H9 (cell line): Measurements from ENCODE around the gene TMCC2. TPM values are rescaled to one million over a fixed set of nuclear protein-coding genes. Genes with fewer than 3 reads are reported as not detected.

Source experiments
- DNase-seq: peaks from one replicate; pipeline ENCODE4 v3.0.0-alpha.2; 2017
- H2AFZ ChIP-seq: one replicate; pipeline ENCODE4 v1.6.1; 2013; ENCODE audit warnings: mild to moderate bottlenecking, low read length, control low read depth, moderate library complexity
- H2AK5ac ChIP-seq: 2 replicates; pipeline ENCODE4 v1.6.1; 2013; ENCODE audit warnings: low read length, control low read depth, mixed read lengths; ENCODE audit not compliant: insufficient read length
- H2BK120ac ChIP-seq: one replicate; pipeline ENCODE4 v1.6.1; 2013; ENCODE audit warnings: low read depth, mild to moderate bottlenecking, low read length, control low read depth, inconsistent platforms; ENCODE audit not compliant: poor library complexity, severe bottlenecking
- H2BK12ac ChIP-seq: 2 replicates; pipeline ENCODE4 v1.6.1; 2013; ENCODE audit warnings: low read length, control low read depth, mixed read lengths, low read depth; ENCODE audit not compliant: insufficient read length
- H2BK15ac ChIP-seq: 2 replicates; pipeline ENCODE4 v1.6.1; 2013; ENCODE audit warnings: low read depth, low read length, control low read depth
- H2BK20ac ChIP-seq: one replicate; pipeline ENCODE4 v1.6.1; 2013; ENCODE audit warnings: low read depth, mild to moderate bottlenecking, low read length, control low read depth, inconsistent platforms; ENCODE audit not compliant: poor library complexity, severe bottlenecking
- H2BK5ac ChIP-seq: 2 replicates; pipeline ENCODE4 v1.6.1; 2013; ENCODE audit warnings: low read length, control low read depth, mixed read lengths; ENCODE audit not compliant: insufficient read length
- H3K14ac ChIP-seq: 2 replicates; pipeline ENCODE4 v1.6.1; 2013; ENCODE audit warnings: low read length, control low read depth; ENCODE audit not compliant: insufficient read depth
- H3K18ac ChIP-seq: 2 replicates; pipeline ENCODE4 v1.6.1; 2013; ENCODE audit warnings: low read depth, mild to moderate bottlenecking, mixed read lengths, low read length, control low read depth; ENCODE audit not compliant: insufficient read length
- H3K23ac ChIP-seq: 2 replicates; pipeline ENCODE4 v1.6.1; 2013; ENCODE audit warnings: low read length, control low read depth, mixed read lengths, low read depth; ENCODE audit not compliant: insufficient read length
- H3K23me2 ChIP-seq: 2 replicates; pipeline ENCODE4 v1.6.1; 2013; ENCODE audit warnings: low read depth, mild to moderate bottlenecking, mixed read lengths, low read length, control low read depth; ENCODE audit not compliant: insufficient read length, poor library complexity, severe bottlenecking
- H3K27ac ChIP-seq: 2 replicates; pipeline ENCODE4 v1.5.1; 2013; ENCODE audit warnings: low read length, control low read depth, mixed read lengths, low read depth; ENCODE audit not compliant: insufficient read length
- H3K27me3 ChIP-seq: 2 replicates; pipeline ENCODE4 v1.6.1; 2013; ENCODE audit warnings: low read length, control low read depth, inconsistent platforms; ENCODE audit not compliant: insufficient read depth
- H3K4ac ChIP-seq: 2 replicates; pipeline ENCODE4 v1.6.1; 2013; ENCODE audit warnings: low read depth, mild to moderate bottlenecking, control low read depth, inconsistent platforms, low read length, moderate library complexity
- H3K4me1 ChIP-seq: 2 replicates; pipeline ENCODE4 v1.6.1; 2013; ENCODE audit warnings: low read length, control low read depth, inconsistent platforms; ENCODE audit not compliant: insufficient read depth
- H3K4me2 ChIP-seq: 2 replicates; pipeline ENCODE4 v1.6.1; 2013; ENCODE audit warnings: low read length, control low read depth, mixed read lengths; ENCODE audit not compliant: insufficient read length, insufficient read depth
- H3K56ac ChIP-seq: 2 replicates; pipeline ENCODE4 v1.6.1; 2013; ENCODE audit warnings: low read depth, mild to moderate bottlenecking, mixed read lengths, low read length, control low read depth; ENCODE audit not compliant: insufficient read length
- H3K79me1 ChIP-seq: 2 replicates; pipeline ENCODE4 v1.6.1; 2013; ENCODE audit warnings: low read depth, mild to moderate bottlenecking, moderate library complexity, low read length, control low read depth, inconsistent platforms; ENCODE audit not compliant: insufficient read depth, poor library complexity, severe bottlenecking
- H3K79me2 ChIP-seq: 2 replicates; pipeline ENCODE4 v1.6.1; 2013; ENCODE audit warnings: low read length, control low read depth, inconsistent platforms; ENCODE audit not compliant: insufficient read depth
- H3K9ac ChIP-seq: 2 replicates; pipeline ENCODE4 v1.6.1; 2013; ENCODE audit warnings: low read length, control low read depth, mixed read lengths; ENCODE audit not compliant: insufficient read length; ENCODE audit errors: extremely low read depth
- H3K9me3 ChIP-seq: one replicate; pipeline ENCODE4 v1.6.1; 2013; ENCODE audit warnings: low read depth, low read length, inconsistent platforms; ENCODE audit not compliant: control insufficient read depth
- H3T11ph ChIP-seq: one replicate; pipeline ENCODE4 v1.6.1; 2013; ENCODE audit warnings: mild to moderate bottlenecking, low read length, control low read depth, inconsistent platforms
- H4K20me1 ChIP-seq: one replicate; pipeline ENCODE4 v1.6.1; 2013; ENCODE audit not compliant: control insufficient read depth, insufficient read length, insufficient read depth
- H4K5ac ChIP-seq: 2 replicates; pipeline ENCODE4 v1.6.1; 2013; ENCODE audit warnings: low read depth, mild to moderate bottlenecking, mixed read lengths, low read length, control low read depth; ENCODE audit not compliant: insufficient read length
- H4K8ac ChIP-seq: replicated peaks from 2 replicates; pipeline ENCODE4 v1.6.1; 2013; ENCODE audit warnings: low read length, control low read depth, mixed read lengths, low read depth; ENCODE audit not compliant: insufficient read length
- H4K91ac ChIP-seq: 2 replicates; pipeline ENCODE4 v1.6.1; 2013; ENCODE audit warnings: low read depth, mild to moderate bottlenecking, moderate library complexity, mixed read lengths, low read length, control low read depth; ENCODE audit not compliant: insufficient read length
- H3K27ac Mint-ChIP-seq, 3 experiments: 2 replicates in 2 of 3; 3 replicates in 1 of 3; pipeline ENCODE4 v1.8.0; 2020 to 2021; ENCODE audit warnings: mixed read lengths in 3 of 3, mild to moderate bottlenecking in 1 of 3, moderate library complexity in 1 of 3
- H3K27me3 Mint-ChIP-seq: 2 replicates; pipeline ENCODE4 v1.8.0; 2021; ENCODE audit warnings: low read depth, mild to moderate bottlenecking, moderate library complexity, mixed read lengths
- H3K36me3 Mint-ChIP-seq, 3 experiments: 2 replicates in 2 of 3; 3 replicates in 1 of 3; pipeline ENCODE4 v1.8.0; 2020 to 2021; ENCODE audit warnings: low read depth in 3 of 3, mixed read lengths in 3 of 3; ENCODE audit not compliant: insufficient read depth in 1 of 3
- H3K4me1 Mint-ChIP-seq, 2 experiments: 2 replicates each; pipeline ENCODE4 v1.8.0; 2020; ENCODE audit warnings: mixed read lengths in 2 of 2
- H3K4me3 Mint-ChIP-seq, 2 experiments: 2 replicates in 1 of 2; 3 replicates in 1 of 2; pipeline ENCODE4 v1.8.0; 2020 to 2021; ENCODE audit warnings: mild to moderate bottlenecking in 2 of 2, mixed read lengths in 2 of 2, moderate library complexity in 1 of 2
- H3K9me3 Mint-ChIP-seq, 2 experiments: 2 replicates in 1 of 2; 3 replicates in 1 of 2; pipeline ENCODE4 v1.8.0; 2020; ENCODE audit warnings: mild to moderate bottlenecking in 2 of 2, mixed read lengths in 2 of 2, moderate library complexity in 1 of 2
- CTCF ChIP-seq: fragments of 200-600 bp; sonication (generic); conservative IDR thresholded peaks from 3 replicates; pipeline ENCODE4 v1.8.0; 2021; ENCODE audit warnings: antibody characterized with exemption, mild to moderate bottlenecking
- WGBS: extraction: QIAGEN DNeasy Blood & Tissue Kit; methylation state at CpG from one replicate; pipeline ENCODE4 v1.1.7; 2013; ENCODE audit warnings: missing lambda C conversion rate, low lambda C conversion rate, mixed read lengths; ENCODE audit not compliant: insufficient read length; ENCODE audit errors: extremely low coverage; 5-methylcytosine and 5-hydroxymethylcytosine counted together
- total RNA-seq: library from RNA; stranded (reverse); gene quantifications from 2 replicates; pipeline ENCODE4 v1.2.1, GENCODE V29; 2021

The TMCC2 gene
- total RNA-seq, 1 experiment from 2014 or later = 11.7 TPM

GRCh38 chr1:205214756-205215155 lies 13.0 kb upstream of the TMCC2 start:
- no peak for TF ChIP-seq CTCF
- Mint-ChIP-seq H3K9me3 (no peaks in the 10 kb centered on the region; a peak in 1 of 5 replicates), H3K27ac (no peak overlapping the region), H3K27me3 (peaks cover 3% of the 10 kb centered on the region), H3K4me1 (peaks cover 19 to 26% of the 10 kb centered on the region in 2 experiments), H3K4me3 (no peak overlapping the region), H3K36me3 (no peaks in the 10 kb centered on the region)
- H3K4me2 ChIP-seq = no peak overlapping the region
- no peak overlapping the region for H3K27ac ChIP-seq
- no peak overlapping the region for H2BK120ac ChIP-seq
- H4K5ac ChIP-seq = no peak overlapping the region
- H4K91ac ChIP-seq = no peak overlapping the region
- WGBS = no CpG with 5 or more reads among the region's 1 CpG
- no peaks in the 10 kb centered on the region for H3K27me3 ChIP-seq
- H3K4ac ChIP-seq = no peak overlapping the region
- H3K18ac ChIP-seq = no peak overlapping the region
- peaks cover 12% of the 10 kb centered on the region for H3K23me2 ChIP-seq
- H3K79me1 ChIP-seq = no peaks in the 10 kb centered on the region
- no peaks in the 10 kb centered on the region for H4K20me1 ChIP-seq
- H3K79me2 ChIP-seq = no peaks in the 10 kb centered on the region; the same call in 1 of the 2 replicates
- DNase-seq = no peak
- H3K14ac ChIP-seq = no peak overlapping the region
- H2BK12ac ChIP-seq = no peak overlapping the region
- no peak overlapping the region for H4K8ac ChIP-seq
- no peaks in the 10 kb centered on the region for H3K9me3 ChIP-seq
- H2BK15ac ChIP-seq = no peak overlapping the region
- no peak overlapping the region for H2BK5ac ChIP-seq
- no peak overlapping the region for H3K56ac ChIP-seq
- no peak overlapping the region for H3K9ac ChIP-seq
- H2AFZ ChIP-seq = no peak overlapping the region
- no peak overlapping the region for H2BK20ac ChIP-seq
- no peaks in the 10 kb centered on the region for H3K4me1 ChIP-seq
- no peak overlapping the region for H2AK5ac ChIP-seq
- H3K23ac ChIP-seq = no peak overlapping the region
- H3T11ph ChIP-seq = no peak overlapping the region
